WERI-Rb-1 (cell line): ENCODE measurements around the gene CABLES2.

Source experiments
- DNase-seq: peaks from one replicate; pipeline ENCODE4 v3.0.0-alpha.2; 2020
- H3K27ac ChIP-seq: fragments of 250-450 bp; sonication (Bioruptor Pico); 2 replicates; pipeline ENCODE4 v1.5.1; 2020; ENCODE audit warnings: mild to moderate bottlenecking, moderate library complexity
- H3K27me3 ChIP-seq: fragments of 250-450 bp; sonication (Bioruptor Pico); 2 replicates; pipeline ENCODE4 v1.5.1; 2021; ENCODE audit warnings: mild to moderate bottlenecking, low read depth, moderate library complexity; ENCODE audit not compliant: insufficient read depth, severe bottlenecking
- H3K36me3 ChIP-seq: fragments of 250-450 bp; sonication (Bioruptor Pico); 2 replicates; pipeline ENCODE4 v1.5.1; 2020; ENCODE audit warnings: mild to moderate bottlenecking, moderate library complexity
- H3K4me3 ChIP-seq: 2 replicates; pipeline ENCODE4 v1.5.1; 2011; ENCODE audit warnings: low read depth, mild to moderate bottlenecking, control low read depth, low read length
- H3K9me3 ChIP-seq: fragments of 250-450 bp; sonication (Bioruptor Pico); 2 replicates; pipeline ENCODE4 v1.5.1; 2021; ENCODE audit warnings: mild to moderate bottlenecking, moderate library complexity; ENCODE audit not compliant: severe bottlenecking
- CTCF ChIP-seq: IDR thresholded peaks from 2 replicates; pipeline ENCODE4 v1.5.1; 2011; ENCODE audit warnings: low read depth, mild to moderate bottlenecking, control low read depth, inconsistent platforms, low read length

The CABLES2 gene

DNA sequence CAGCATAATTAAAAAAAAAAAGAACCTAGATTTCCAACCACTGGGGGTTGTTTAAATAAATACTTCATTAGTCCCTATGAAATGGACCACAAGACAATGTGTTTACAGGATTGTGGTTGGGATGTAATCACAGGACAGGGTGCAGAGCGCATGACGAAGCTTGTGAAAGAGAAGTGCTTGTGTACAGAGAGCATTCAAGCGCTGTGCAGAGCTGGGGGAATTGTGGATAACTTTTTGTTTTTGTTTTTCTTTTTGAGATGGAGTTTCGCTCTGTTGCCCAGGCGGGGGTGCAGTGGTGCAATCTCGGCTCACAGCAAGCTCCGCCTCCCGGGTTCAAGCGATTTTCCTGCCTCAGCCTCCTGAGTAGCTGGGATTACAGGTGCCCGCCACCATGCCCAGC is 62.3 kb downstream of the CABLES2 start:
- H3K9me3 ChIP-seq = peaks cover 3% of the 10 kb centered on the region
- no peak overlapping the region for H3K27ac ChIP-seq
- no peak for TF ChIP-seq CTCF
- peaks cover 72% of the 10 kb centered on the region for H3K36me3 ChIP-seq
- no peak overlapping the region for H3K4me3 ChIP-seq
- DNase-seq = no peak
- no peaks in the 10 kb centered on the region for H3K27me3 ChIP-seq

GRCh38 chr20:62344092-62344491 is 63.0 kb downstream of the CABLES2 start:
- Histone ChIP-seq H3K36me3 (peaks cover 77% of the 10 kb centered on the region), H3K4me3 (no peak overlapping the region), H3K27me3 (no peaks in the 10 kb centered on the region), H3K27ac (no peak overlapping the region), H3K9me3 (peaks cover 3% of the 10 kb centered on the region)
- DNase-seq = no peak
- no peak for TF ChIP-seq CTCF

DNA sequence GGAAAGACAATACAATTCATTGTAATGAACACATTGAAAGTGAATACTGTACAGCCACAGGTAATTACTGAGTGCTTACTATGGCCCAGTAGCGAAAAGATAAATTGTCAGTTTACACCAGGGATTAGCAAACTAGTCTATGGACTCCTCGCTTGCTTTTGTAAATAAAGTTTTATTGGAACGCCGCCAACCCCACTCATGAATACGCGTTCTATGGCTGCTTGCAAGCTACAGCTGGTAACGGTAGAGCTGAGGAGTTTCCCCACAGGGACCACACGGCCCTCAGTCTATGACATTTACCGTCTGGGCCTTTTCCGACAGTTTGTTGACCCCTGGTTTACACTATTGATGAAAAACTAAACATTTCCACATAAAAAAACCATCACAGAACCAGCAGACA is 64.2 kb downstream of the CABLES2 start:
- Histone ChIP-seq H3K27ac (no peak overlapping the region), H3K27me3 (no peaks in the 10 kb centered on the region), H3K4me3 (no peak overlapping the region), H3K9me3 (no peaks in the 10 kb centered on the region), H3K36me3 (peaks cover 74% of the 10 kb centered on the region)
- no peak for TF ChIP-seq CTCF
- DNase-seq = no peak

DNA sequence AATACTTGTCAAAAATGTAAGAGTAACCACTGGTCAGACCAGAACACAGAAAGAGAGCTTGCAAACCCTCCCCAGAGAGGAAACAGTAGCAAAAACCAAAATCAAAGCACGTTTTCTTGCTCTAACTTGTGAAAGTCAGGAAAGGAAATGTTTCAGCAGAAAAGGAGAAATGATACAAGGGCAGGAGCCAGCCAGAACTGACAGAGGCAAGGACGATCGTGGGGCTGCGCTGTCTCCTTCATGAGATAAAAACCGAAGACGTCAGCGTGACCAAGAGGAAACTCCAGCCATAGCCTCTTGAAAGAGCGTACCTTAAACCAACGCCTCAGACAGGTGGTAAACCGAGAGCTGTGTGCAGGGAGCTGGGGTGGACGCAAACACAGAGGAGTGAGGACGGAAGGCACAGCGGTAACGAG is 67.4 kb downstream of the CABLES2 start:
- Histone ChIP-seq H3K27ac (no peak overlapping the region), H3K4me3 (no peak overlapping the region), H3K36me3 (peaks cover 58% of the 10 kb centered on the region), H3K9me3 (no peaks in the 10 kb centered on the region), H3K27me3 (no peaks in the 10 kb centered on the region)
- TF ChIP-seq CTCF = no peak
- no peak for DNase-seq
